ENCODE data around the gene LRRC23. TPM values are rescaled to one million over a fixed set of nuclear protein-coding genes. Genes with fewer than 3 reads are reported as not detected.
"Not testable (repeated sequence)": the region's sequence is repeated elsewhere in the genome, so short reads cannot be mapped to it uniquely, and the experiment has no call there.

The LRRC23 gene
- total RNA-seq, 1 experiment from 2014 or later: 11.0 TPM

GRCh38 chr12:6902448-6902847 lies 2.2 kb upstream of the LRRC23 start:
- no peak for DNase-seq (ENCODE audit: low read depth)

DNA sequence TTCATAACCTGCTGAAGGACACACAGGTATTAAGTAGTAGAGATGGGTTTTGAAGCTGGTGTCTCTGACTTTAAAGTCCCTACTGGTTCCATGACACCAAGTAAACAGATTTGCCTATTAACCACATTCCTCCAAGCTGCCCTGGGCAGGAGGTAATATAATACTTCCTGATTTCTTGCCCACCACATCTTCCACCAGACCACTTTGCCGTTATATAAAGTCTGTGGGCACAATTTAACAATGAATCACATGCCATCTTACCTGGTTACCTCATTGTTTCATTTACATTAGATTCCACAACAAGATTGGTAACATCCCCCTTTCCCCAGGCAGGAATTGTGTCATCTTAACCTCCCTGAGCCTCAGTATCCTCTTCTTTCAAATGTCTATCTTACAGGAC lies 900 bp upstream of the LRRC23 start:
- peak; percentile 87 for DNase-seq (ENCODE audit: low read depth)

GRCh38 chr12:6905414-6906040 lies 905 bp downstream of the LRRC23 start:
- DNase-seq (ENCODE audit: low read depth): no peak

DNA sequence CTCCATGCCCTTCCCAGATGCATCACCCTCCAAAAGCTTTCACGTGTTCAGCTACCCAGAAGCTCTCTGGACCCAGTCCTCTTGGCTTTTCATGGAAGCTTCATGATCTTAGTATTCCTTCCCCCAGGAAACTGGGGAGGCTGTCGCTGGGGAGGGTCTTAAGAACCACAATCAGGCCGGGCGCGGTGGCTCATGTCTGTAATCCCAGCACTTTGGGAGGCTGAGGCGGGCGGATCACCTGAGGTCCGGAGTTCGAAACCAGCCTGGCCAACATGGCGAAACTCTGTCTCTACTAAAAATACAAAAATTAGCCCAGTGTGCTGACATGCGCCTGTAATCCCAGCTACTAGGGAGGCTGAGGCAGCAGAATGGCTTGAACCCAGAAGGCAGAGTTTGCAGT lies 3.5 kb downstream of the LRRC23 start:
- not testable (repeated sequence) for DNase-seq (ENCODE audit: low read depth)

GRCh38 chr12:6909421-6910145 lies 5.0 kb downstream of the LRRC23 start:
- no peak for DNase-seq (ENCODE audit: low read depth)

GRCh38 chr12:6912164-6912935 lies 7.7 kb downstream of the LRRC23 start:
- DNase-seq (ENCODE audit: low read depth): no peak

GRCh38 chr12:6914246-6914946 lies 9.8 kb downstream of the LRRC23 start, which contains the start of gene ENO2:
TSS of gene ENO2 (plus strand) at chr12:6914580. CDS start at chr12:6915833, 1,253 bp downstream.
- DNase-seq (ENCODE audit: low read depth): peak; percentile 71

GRCh38 chr12:6914947-6915788 lies 10.5 kb downstream of the LRRC23 start:
- DNase-seq (ENCODE audit: low read depth): no peak

GRCh38 chr12:6915789-6916285 lies 11.2 kb downstream of the LRRC23 start:
- DNase-seq (ENCODE audit: low read depth): no peak

DNA sequence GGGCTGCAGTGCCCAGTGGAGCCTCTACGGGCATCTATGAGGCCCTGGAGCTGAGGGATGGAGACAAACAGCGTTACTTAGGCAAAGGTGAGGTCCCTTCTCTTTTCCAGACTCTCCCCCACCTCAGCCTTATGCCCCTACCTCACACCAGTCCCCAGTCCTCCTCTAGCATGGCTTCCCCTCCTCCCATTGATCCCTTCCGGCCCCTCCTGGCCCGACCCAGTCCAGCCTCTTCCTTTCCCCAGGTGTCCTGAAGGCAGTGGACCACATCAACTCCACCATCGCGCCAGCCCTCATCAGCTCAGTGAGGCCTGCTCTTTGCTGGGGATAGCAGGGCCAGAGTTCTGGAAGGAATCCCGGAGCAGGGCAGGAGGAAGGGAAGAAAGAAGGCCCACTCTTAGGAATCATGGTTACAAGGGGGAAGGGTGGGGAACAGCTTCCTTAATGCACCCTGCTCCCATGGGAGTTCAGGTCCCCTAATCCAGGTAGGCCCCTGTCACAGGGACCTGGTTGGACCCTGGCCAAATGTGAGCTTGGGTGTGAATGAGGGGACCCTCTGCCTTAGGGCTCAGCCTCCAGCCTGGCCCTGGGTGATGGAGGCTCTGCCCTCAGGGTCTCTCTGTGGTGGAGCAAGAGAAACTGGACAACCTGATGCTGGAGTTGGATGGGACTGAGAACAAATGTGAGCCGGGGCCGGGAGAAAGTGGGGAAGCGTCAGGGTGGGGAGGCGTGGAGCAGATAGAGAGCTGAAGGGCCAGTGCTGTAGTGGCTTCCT lies 12.0 kb downstream of the LRRC23 start:
- DNase-seq (ENCODE audit: low read depth): no peak

GRCh38 chr12:6917491-6918231 lies 13.0 kb downstream of the LRRC23 start:
- no peak for DNase-seq (ENCODE audit: low read depth)

- no peak for DNase-seq (ENCODE audit: low read depth)
Observed at GRCh38 chr12:6919588-6919987, 15.0 kb downstream of the LRRC23 start.

DNA sequence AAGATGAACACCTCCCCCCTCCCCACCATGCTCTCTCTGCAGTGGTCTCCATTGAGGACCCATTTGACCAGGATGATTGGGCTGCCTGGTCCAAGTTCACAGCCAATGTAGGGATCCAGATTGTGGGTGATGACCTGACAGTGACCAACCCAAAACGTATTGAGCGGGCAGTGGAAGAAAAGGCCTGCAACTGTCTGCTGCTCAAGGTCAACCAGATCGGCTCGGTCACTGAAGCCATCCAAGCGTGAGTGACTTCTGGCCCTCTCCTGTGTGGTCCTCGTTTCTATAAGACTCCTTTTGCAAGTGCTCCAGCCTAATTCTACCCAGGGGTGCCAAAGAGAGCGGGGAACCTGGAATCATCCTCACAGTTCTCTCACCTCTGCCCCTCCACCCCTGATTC lies 16.9 kb downstream of the LRRC23 start:
- no peak for DNase-seq (ENCODE audit: low read depth)

DNA sequence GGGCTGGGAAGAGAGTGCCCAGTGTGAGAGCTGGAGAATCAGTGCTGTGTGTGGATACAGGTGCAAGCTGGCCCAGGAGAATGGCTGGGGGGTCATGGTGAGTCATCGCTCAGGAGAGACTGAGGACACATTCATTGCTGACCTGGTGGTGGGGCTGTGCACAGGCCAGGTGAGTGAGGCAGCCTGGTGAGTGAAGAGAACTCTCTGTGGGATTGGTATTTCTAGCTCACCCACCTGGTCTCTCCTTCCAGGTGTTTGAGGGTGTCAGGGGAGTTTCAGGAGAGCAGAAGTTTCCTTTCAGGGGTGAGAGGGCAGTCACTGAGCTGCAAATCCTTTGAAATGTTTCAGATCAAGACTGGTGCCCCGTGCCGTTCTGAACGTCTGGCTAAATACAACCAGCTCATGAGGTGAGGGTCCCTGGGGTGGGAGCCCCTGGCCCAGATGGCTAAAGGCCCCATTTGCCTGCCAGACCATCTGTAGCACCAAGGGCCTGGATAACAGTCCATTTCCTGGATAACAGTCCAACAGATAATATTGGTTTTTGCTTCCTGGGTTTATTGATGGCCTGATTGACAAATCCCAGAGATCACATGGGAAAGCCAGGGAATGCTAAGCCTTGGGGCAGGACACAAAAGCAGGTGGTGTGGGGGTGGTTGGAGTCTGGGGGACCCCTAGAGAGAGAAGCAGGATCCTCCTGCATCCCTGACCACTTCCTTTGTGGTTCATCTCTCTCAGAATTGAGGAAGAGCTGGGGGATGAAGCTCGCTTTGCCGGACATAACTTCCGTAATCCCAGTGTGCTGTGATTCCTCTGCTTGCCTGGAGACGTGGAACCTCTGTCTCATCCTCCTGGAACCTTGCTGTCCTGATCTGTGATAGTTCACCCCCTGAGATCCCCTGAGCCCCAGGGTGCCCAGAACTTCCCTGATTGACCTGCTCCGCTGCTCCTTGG lies 17.6 kb downstream of the LRRC23 start:
- DNase-seq (ENCODE audit: low read depth): no peak

DNA sequence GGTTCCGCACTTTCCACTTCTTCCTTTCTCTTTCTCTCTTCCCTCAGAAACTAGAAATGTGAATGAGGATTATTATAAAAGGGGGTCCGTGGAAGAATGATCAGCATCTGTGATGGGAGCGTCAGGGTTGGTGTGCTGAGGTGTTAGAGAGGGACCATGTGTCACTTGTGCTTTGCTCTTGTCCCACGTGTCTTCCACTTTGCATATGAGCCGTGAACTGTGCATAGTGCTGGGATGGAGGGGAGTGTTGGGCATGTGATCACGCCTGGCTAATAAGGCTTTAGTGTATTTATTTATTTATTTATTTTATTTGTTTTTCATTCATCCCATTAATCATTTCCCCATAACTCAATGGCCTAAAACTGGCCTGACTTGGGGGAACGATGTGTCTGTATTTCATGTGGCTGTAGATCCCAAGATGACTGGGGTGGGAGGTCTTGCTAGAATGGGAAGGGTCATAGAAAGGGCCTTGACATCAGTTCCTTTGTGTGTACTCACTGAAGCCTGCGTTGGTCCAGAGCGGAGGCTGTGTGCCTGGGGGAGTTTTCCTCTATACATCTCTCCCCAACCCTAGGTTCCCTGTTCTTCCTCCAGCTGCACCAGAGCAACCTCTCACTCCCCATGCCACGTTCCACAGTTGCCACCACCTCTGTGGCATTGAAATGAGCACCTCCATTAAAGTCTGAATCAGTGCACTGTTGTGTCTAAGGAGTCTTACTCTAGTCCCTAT lies 18.5 kb downstream of the LRRC23 start:
- no peak for DNase-seq (ENCODE audit: low read depth)

- no peak for DNase-seq (ENCODE audit: low read depth)
Observed at GRCh38 chr12:6923851-6924250, 19.2 kb downstream of the LRRC23 start.

- no peak for DNase-seq (ENCODE audit: low read depth)
Observed at GRCh38 chr12:6925239-6925539, 20.6 kb downstream of the LRRC23 start.

Data from M059J (cell line).